OCI-LY1 (cell line): ENCODE results near the gene CRYBG1.

Experiments
- H2AFZ ChIP-seq: fragments of 200-600 bp; sonication (generic), shearing (Covaris generic); 2 replicates; pipeline ENCODE4 v1.6.0; 2014; ENCODE audit warnings: antibody characterized with exemption, mild to moderate bottlenecking, low read length
- H3F3A ChIP-seq: fragments of 200-600 bp; sonication (generic), shearing (Covaris generic); 2 replicates; pipeline ENCODE4 v1.6.0; 2014; ENCODE audit warnings: mild to moderate bottlenecking, antibody characterized with exemption, low read length, moderate library complexity; ENCODE audit not compliant: insufficient read depth
- H3K27ac ChIP-seq: fragments of 200-600 bp; sonication (generic); 2 replicates; pipeline ENCODE4 v1.5.1; 2014; ENCODE audit warnings: low read length, mixed run types, mild to moderate bottlenecking, low read depth; ENCODE audit not compliant: poor library complexity, severe bottlenecking
- H3K27me3 ChIP-seq: fragments of 200-600 bp; sonication (generic); 2 replicates; pipeline ENCODE4 v1.6.0; 2014; ENCODE audit warnings: antibody characterized with exemption, mild to moderate bottlenecking, low read length, moderate library complexity; ENCODE audit not compliant: insufficient read depth
- H3K36me3 ChIP-seq: fragments of 200-600 bp; sonication (generic); 2 replicates; pipeline ENCODE4 v1.6.1; 2014; ENCODE audit warnings: mild to moderate bottlenecking, antibody characterized with exemption, low read length, moderate library complexity, mixed read lengths; ENCODE audit not compliant: insufficient read depth
- H3K4me1 ChIP-seq: fragments of 200-600 bp; sonication (generic); 2 replicates; pipeline ENCODE4 v1.5.1; 2014; ENCODE audit warnings: mild to moderate bottlenecking, low read length, moderate library complexity; ENCODE audit not compliant: insufficient read depth, severe bottlenecking
- H3K4me2 ChIP-seq: fragments of 200-600 bp; sonication (generic), shearing (Covaris generic); 2 replicates; pipeline ENCODE4 v1.6.1; 2014; ENCODE audit warnings: low read length
- H3K4me3 ChIP-seq: fragments of 200-600 bp; sonication (generic); 2 replicates; pipeline ENCODE4 v1.5.1; 2014; ENCODE audit warnings: low read length, low read depth, mild to moderate bottlenecking, mixed read lengths; ENCODE audit not compliant: poor library complexity, severe bottlenecking
- H3K79me2 ChIP-seq: fragments of 200-600 bp; shearing (Covaris generic); 2 replicates; pipeline ENCODE4 v1.6.1; 2016; ENCODE audit warnings: mixed run types, low read length, mixed read lengths; ENCODE audit not compliant: insufficient read depth
- H3K9ac ChIP-seq: fragments of 200-600 bp; sonication (generic), shearing (Covaris generic); 2 replicates; pipeline ENCODE4 v1.6.1; 2014; ENCODE audit warnings: mild to moderate bottlenecking, low read length, mixed read lengths
- H3K9me2 ChIP-seq: fragments of 200-600 bp; sonication (generic), shearing (Covaris generic); 2 replicates; pipeline ENCODE4 v1.6.1; 2014; ENCODE audit warnings: low read depth, mild to moderate bottlenecking, low read length, mixed read lengths
- H3K9me3 ChIP-seq: fragments of 200-600 bp; shearing (Covaris generic); 2 replicates; pipeline ENCODE4 v1.6.1; 2014; ENCODE audit warnings: low read length, mixed read lengths
- H4K20me1 ChIP-seq: fragments of 200-600 bp; sonication (generic), shearing (Covaris generic); 2 replicates; pipeline ENCODE4 v1.6.0; 2016; ENCODE audit warnings: mild to moderate bottlenecking, low read length; ENCODE audit not compliant: insufficient read depth
- EZH2 ChIP-seq: fragments of 200-600 bp; sonication (generic), shearing (Covaris generic); IDR thresholded peaks from 2 replicates; pipeline ENCODE4 v1.8.0; 2017; ENCODE audit warnings: borderline replicate concordance, mixed run types, mild to moderate bottlenecking, antibody characterized with exemption, low read length, moderate library complexity, mixed read lengths
- TF ChIP-seq, protein P1 (sequence below): fragments of 200-600 bp; sonication (generic), shearing (Covaris generic); IDR thresholded peaks from 2 replicates; pipeline ENCODE4 v1.5.1; 2017; ENCODE audit warnings: mild to moderate bottlenecking, antibody characterized with exemption, low read length, moderate library complexity, mixed read lengths

Gene CRYBG1

DNA sequence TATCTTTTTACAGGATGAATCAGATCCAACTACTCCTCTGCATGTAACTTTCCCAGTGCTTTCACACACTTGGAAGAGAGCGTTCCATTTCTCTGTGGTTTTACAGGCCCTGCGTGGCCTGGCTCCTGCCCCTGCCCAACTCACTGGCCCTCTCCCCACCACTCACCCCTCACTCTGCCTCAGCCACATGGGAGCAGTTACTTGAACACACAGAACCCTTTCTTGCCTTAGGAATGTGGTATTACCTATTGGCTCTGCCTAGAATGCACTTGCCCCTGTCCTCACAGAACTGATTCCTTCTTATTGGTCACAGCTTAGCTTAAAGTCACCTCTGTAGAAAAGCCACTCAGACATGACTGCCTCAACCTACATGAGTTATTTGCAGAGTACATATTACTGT, 108.4 kb downstream of the CRYBG1 start:
- TF ChIP-seq, protein P1, sequence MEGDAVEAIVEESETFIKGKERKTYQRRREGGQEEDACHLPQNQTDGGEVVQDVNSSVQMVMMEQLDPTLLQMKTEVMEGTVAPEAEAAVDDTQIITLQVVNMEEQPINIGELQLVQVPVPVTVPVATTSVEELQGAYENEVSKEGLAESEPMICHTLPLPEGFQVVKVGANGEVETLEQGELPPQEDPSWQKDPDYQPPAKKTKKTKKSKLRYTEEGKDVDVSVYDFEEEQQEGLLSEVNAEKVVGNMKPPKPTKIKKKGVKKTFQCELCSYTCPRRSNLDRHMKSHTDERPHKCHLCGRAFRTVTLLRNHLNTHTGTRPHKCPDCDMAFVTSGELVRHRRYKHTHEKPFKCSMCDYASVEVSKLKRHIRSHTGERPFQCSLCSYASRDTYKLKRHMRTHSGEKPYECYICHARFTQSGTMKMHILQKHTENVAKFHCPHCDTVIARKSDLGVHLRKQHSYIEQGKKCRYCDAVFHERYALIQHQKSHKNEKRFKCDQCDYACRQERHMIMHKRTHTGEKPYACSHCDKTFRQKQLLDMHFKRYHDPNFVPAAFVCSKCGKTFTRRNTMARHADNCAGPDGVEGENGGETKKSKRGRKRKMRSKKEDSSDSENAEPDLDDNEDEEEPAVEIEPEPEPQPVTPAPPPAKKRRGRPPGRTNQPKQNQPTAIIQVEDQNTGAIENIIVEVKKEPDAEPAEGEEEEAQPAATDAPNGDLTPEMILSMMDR, result no peak
- TF ChIP-seq EZH2, result no peak
- no peak overlapping the region for H3K27ac ChIP-seq
- no peak overlapping the region for H3K4me2 ChIP-seq
- H3K27me3 ChIP-seq, result no peaks in the 10 kb centered on the region
- H3F3A ChIP-seq, result no peaks in the 10 kb centered on the region
- H3K79me2 ChIP-seq, result no peaks in the 10 kb centered on the region
- H2AFZ ChIP-seq, result no peak overlapping the region
- H4K20me1 ChIP-seq, result no peaks in the 10 kb centered on the region
- no peaks in the 10 kb centered on the region for H3K4me1 ChIP-seq
- no peaks in the 10 kb centered on the region for H3K36me3 ChIP-seq
- no peak overlapping the region for H3K9ac ChIP-seq
- no peaks in the 10 kb centered on the region for H3K9me2 ChIP-seq
- H3K4me3 ChIP-seq, result no peak overlapping the region
- H3K9me3 ChIP-seq, result no peaks in the 10 kb centered on the region

DNA sequence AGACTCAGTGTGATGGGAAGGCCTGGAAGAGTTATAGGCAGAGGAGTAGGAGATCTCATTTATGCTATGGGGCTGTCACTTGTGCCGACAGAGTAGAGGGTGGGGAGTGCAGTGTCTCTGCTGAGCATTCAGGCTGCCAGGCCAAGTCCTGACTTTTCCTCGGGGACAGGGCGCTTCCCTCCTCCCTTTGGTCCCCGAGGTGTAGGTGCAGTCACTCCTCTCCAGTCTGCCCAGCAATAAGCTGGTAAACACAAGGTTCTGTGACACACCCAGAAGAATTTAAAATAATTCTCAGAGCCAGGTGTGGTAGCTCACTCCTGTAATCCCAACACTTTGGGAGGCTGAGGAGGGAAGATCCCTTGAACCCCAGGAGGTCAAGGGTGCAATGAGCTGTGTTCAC, 109.4 kb downstream of the CRYBG1 start:
- H3K4me1 ChIP-seq, result no peaks in the 10 kb centered on the region
- H3K27me3 ChIP-seq, result no peaks in the 10 kb centered on the region
- H3F3A ChIP-seq, result no peaks in the 10 kb centered on the region
- H3K9me2 ChIP-seq, result no peaks in the 10 kb centered on the region
- H3K79me2 ChIP-seq, result no peaks in the 10 kb centered on the region
- no peak overlapping the region for H2AFZ ChIP-seq
- H3K36me3 ChIP-seq, result no peaks in the 10 kb centered on the region
- TF ChIP-seq EZH2, result no peak
- TF ChIP-seq, protein P1, result no peak
- H4K20me1 ChIP-seq, result no peaks in the 10 kb centered on the region
- H3K4me2 ChIP-seq, result no peak overlapping the region
- H3K9ac ChIP-seq, result no peak overlapping the region
- H3K27ac ChIP-seq, result no peak overlapping the region
- no peak overlapping the region for H3K4me3 ChIP-seq
- no peaks in the 10 kb centered on the region for H3K9me3 ChIP-seq

DNA sequence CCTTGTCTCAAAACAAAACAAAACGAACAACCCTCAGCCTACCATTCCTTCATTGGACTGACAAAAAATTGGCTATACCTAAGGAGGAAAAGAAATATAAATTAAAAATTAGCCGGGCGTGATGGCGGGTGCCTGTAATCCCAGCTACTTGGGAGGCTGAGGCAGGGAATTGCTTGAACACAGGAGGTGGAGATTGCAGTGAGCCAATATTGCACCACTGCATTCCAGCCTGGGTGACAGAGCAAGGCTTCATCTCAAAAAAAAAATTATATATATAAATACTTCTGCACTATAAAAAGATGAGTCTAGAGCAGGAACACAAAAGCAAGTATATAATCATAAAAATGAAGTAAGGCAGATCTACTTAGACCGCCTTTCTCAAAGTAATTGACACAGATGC, 109.8 kb downstream of the CRYBG1 start:
- Histone ChIP-seq H3K9me3 (no peaks in the 10 kb centered on the region), H3K4me1 (no peaks in the 10 kb centered on the region), H3K4me2 (no peak overlapping the region), H3K27me3 (no peaks in the 10 kb centered on the region), H2AFZ (no peak overlapping the region), H3K27ac (no peak overlapping the region), H3K79me2 (no peaks in the 10 kb centered on the region), H3K36me3 (no peaks in the 10 kb centered on the region), H3K4me3 (no peak overlapping the region), H4K20me1 (no peaks in the 10 kb centered on the region), H3K9ac (no peak overlapping the region), H3K9me2 (no peaks in the 10 kb centered on the region), H3F3A (no peaks in the 10 kb centered on the region)
- TF ChIP-seq, protein P1, result no peak
- TF ChIP-seq EZH2, result no peak
